Lung (tissue), 16 donors: Measurements from ENCODE around the gene SYCE1L. TPM values are rescaled to one million over a fixed set of nuclear protein-coding genes. Genes with fewer than 3 reads are reported as not detected.
A peak's percentile ranks its signal among the peaks of the same experiment; 100 is the strongest.

Experiments
- ATAC-seq: fragments of 200-7000 bp; cut with Tn5 transposase; one replicate; pipeline ENCODE4 v1.9.1; 2020; ENCODE audit warnings: moderate number of reproducible peaks; ENCODE audit not compliant: insufficient read depth, low FRiP score
- DNase-seq, 3 donors: peaks; one replicate each; pipeline ENCODE4 v3.0.0-alpha.2; 2013 to 2017
- H3K27ac ChIP-seq, 2 donors: one replicate each; pipeline ENCODE4 v1.5.1; 2013; ENCODE audit warnings: mild to moderate bottlenecking in 2 of 2, moderate library complexity in 2 of 2, control low read depth in 1 of 2, inconsistent platforms in 1 of 2, low read depth in 1 of 2, low read length in 1 of 2
- H3K27me3 ChIP-seq, 3 donors: one replicate each; pipeline ENCODE4 v1.5.1; 2013; ENCODE audit warnings: low read length in 2 of 3; ENCODE audit not compliant: control insufficient read depth in 3 of 3, insufficient read depth in 3 of 3
- H3K36me3 ChIP-seq, 4 donors: one replicate each; pipeline ENCODE4 v1.5.1; 2013; ENCODE audit warnings: low read length in 4 of 4, mild to moderate bottlenecking in 1 of 4, moderate library complexity in 1 of 4; ENCODE audit not compliant: control insufficient read depth in 4 of 4, insufficient read depth in 4 of 4
- H3K4me1 ChIP-seq, 5 donors: one replicate each; pipeline ENCODE4 v1.5.1; 2013; ENCODE audit warnings: low read length in 5 of 5, mild to moderate bottlenecking in 2 of 5, moderate library complexity in 1 of 5; ENCODE audit not compliant: control insufficient read depth in 5 of 5, insufficient read depth in 5 of 5
- H3K4me3 ChIP-seq: one replicate; pipeline ENCODE4 v1.5.1; 2013; ENCODE audit warnings: mild to moderate bottlenecking, control low read depth, moderate library complexity
- H3K9ac ChIP-seq, 2 donors: one replicate each; pipeline ENCODE4 v1.5.1; 2013; ENCODE audit warnings: low read length in 2 of 2, control low read depth in 1 of 2; ENCODE audit not compliant: insufficient read depth in 1 of 2
- H3K9me3 ChIP-seq, 4 donors: one replicate each; pipeline ENCODE4 v1.5.1; 2013; ENCODE audit warnings: low read length in 3 of 4, mild to moderate bottlenecking in 1 of 4, moderate library complexity in 1 of 4; ENCODE audit not compliant: control insufficient read depth in 4 of 4, insufficient read depth in 3 of 4
- whole genome bisulfite sequencing, 2 donors: extraction: QIAGEN DNeasy Blood & Tissue Kit; methylation state at CpG; one replicate each; pipeline ENCODE4 v1.1.7; 2013; 5-methylcytosine and 5-hydroxymethylcytosine counted together
- long read RNA-seq, 5 donors: transcript quantifications; one replicate each; lab custom pipeline, GENCODE V29; 2026
- polyA plus RNA-seq, 2 donors: library from polyadenylated mRNA; stranded (reverse); fragments of 200-250 nt; gene quantifications; one replicate each; pipeline ENCODE4 v1.2.1, GENCODE V29; 2013
- total RNA-seq, 2 donors: library from RNA; depleted of rRNA in 1 of 2; stranded (reverse); fragments of >200 nt in 1 of 2; gene quantifications; one replicate each; pipeline ENCODE4 v1.2.1, GENCODE V29; 2014 to 2021
- TF ChIP-seq, protein P1 (sequence below): IDR thresholded peaks from 2 replicates; pipeline ENCODE4 v1.5.1; 2012; ENCODE audit warnings: mild to moderate bottlenecking; ENCODE audit errors: control extremely low read depth, extremely low read depth
- donor health status: control.
- donor health status: control.
- donor health status: Bipolar disorder and iron deficiency.
- donor health status: healthy.
- donor health status: DM: yes; HTN: yes; CAD: no.

SYCE1L gene, protein sequence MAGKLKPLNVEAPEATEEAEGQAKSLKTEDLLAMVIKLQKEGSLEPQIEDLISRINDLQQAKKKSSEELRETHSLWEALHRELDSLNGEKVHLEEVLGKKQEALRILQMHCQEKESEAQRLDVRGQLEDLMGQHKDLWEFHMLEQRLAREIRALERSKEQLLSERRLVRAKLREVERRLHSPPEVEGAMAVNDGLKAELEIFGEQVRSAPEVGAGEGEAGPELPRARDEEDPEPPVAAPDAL
- 1 to 10 TPM in 1 of 2 donors, not detected in 1; 6.9 TPM for total RNA-seq
- polyA plus RNA-seq, result 1 to 10 TPM; 1.4 to 4.0 TPM
- long read RNA-seq, donor 1, partial matches to known transcripts, result 7 of 10 reads
- long read RNA-seq, donor 1, other reads (novel, unspliced or antisense), result 0 of 10 reads
- long read RNA-seq, donor 2, result 0 reads
- long read RNA-seq, donor 3, partial matches to known transcripts, result 0 of 1 reads
- long read RNA-seq, donor 3, other reads (novel, unspliced or antisense), result 0 of 1 reads
- long read RNA-seq, donor 4, result 0 reads
- long read RNA-seq, donor 5, partial matches to known transcripts, result 0 of 1 reads
- long read RNA-seq, donor 5, other reads (novel, unspliced or antisense), result 0 of 1 reads

DNA sequence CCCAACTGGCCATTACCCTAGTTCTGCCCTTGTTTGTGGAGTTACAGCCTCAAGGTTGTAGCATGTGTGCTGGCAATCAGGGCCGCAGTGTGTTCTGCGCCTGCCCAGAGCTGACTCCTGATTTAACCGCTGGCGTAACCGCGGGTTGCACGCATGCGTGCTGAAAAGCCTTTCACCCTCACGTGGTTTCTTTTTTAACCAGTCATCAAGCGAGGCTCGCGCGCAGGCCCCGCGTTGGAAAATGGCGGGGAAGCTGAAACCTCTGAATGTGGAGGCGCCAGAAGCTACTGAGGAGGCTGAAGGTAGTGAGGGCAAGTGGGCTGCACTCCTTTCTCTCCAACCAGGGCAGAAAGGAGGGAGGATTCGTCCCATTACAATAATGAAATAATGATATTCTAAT, at the start of gene SYCE1L:
TSS of gene SYCE1L (plus strand) at position 198 of the 400 bp plus-strand sequence. CDS start at position 242, 44 bp downstream.
- Histone ChIP-seq H3K4me3 (no peak within 1 kb of the TSS), H3K4me1 (no peaks in the 10 kb centered on the region), H3K9me3 (no peaks in the 10 kb centered on the region), H3K27ac (no peak within 1 kb of the TSS), H3K27me3 (no peaks in the 10 kb centered on the region), H3K9ac (no peak within 1 kb of the TSS), H3K36me3 (peaks cover 9 to 44% (median 17%) of the 10 kb centered on the region in 4 donors)
- TF ChIP-seq, protein P1, sequence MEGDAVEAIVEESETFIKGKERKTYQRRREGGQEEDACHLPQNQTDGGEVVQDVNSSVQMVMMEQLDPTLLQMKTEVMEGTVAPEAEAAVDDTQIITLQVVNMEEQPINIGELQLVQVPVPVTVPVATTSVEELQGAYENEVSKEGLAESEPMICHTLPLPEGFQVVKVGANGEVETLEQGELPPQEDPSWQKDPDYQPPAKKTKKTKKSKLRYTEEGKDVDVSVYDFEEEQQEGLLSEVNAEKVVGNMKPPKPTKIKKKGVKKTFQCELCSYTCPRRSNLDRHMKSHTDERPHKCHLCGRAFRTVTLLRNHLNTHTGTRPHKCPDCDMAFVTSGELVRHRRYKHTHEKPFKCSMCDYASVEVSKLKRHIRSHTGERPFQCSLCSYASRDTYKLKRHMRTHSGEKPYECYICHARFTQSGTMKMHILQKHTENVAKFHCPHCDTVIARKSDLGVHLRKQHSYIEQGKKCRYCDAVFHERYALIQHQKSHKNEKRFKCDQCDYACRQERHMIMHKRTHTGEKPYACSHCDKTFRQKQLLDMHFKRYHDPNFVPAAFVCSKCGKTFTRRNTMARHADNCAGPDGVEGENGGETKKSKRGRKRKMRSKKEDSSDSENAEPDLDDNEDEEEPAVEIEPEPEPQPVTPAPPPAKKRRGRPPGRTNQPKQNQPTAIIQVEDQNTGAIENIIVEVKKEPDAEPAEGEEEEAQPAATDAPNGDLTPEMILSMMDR, result no peak
- DNase-seq (no peak), ATAC-seq (no peak)
- 92 to 96% methylated on average over 18 of the region's 18 CpGs for WGBS, 2 donors

DNA sequence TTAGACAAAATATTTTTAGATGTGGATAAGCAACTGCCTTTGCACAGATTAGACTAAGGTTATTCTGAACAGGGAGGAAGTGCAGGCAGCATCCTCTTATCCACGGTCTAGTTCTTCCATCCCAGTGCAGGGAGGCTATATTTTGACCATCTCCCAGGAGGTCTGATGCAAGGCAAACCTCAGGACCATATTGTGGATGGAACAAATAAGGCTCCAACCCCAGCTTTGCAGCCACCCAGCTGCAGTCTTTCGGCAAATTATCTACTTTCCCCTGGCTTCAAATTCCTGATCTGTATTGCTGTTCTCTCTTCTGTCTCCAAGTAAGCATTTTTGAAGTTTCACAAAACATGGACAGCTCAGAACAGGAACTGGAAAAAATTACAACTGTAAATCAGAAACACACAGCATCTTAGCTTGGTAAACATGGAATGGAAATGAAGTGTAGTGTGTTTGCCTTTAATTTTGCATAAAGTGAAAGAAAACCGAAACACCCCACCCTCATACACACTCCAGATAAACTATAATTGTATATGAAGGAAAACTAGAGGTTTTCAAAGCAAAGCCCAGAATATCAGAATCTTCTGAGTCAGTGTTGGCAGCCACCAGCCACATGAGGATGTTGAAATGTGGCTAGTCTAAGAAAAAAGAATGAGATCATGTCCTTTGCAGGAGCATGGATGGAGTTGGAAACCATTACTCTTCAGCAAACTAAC, 41.7 kb upstream of the SYCE1L start:
- peak in 1 of 3 donors; percentile 19 for DNase-seq
- 44 to 47% methylated on average over 3 of the region's 3 CpGs for WGBS, 2 donors
- Histone ChIP-seq H3K4me1 (peaks cover 0 to 2% (median 0%) of the 10 kb centered on the region in 5 donors), H3K27me3 (no peaks in the 10 kb centered on the region), H3K36me3 (no peaks in the 10 kb centered on the region), H3K27ac (no peak overlapping the region), H3K4me3 (no peak overlapping the region), H3K9me3 (no peaks in the 10 kb centered on the region), H3K9ac (no peak overlapping the region)
- TF ChIP-seq, protein P1, result no peak
- ATAC-seq, result no peak

DNA sequence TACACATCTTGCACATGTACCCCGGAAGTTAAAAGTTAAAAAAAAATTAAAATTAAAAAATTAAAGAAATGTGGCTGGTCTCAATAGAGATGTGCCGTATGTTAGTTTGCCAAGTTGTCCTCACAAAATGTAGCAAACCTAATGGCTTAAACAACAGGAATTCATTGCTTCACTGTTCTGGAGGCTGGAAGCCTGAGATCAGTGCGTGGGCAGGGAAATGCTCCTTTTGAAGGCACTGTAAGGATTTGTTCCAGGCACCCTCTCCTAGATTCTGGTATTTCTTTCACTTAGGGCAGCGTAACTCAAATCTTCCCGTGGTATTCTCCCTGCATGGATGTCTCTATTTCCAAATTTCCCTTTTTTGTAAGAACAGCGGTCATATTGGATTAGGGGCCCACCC, 40.9 kb upstream of the SYCE1L start:
- 92 to 95% methylated on average over 6 of the region's 6 CpGs for WGBS, 2 donors
- Histone ChIP-seq H3K36me3 (no peaks in the 10 kb centered on the region), H3K4me3 (no peak overlapping the region), H3K9me3 (no peaks in the 10 kb centered on the region), H3K9ac (no peak overlapping the region), H3K27ac (no peak overlapping the region), H3K4me1 (peaks cover 0 to 2% (median 0%) of the 10 kb centered on the region in 5 donors), H3K27me3 (no peaks in the 10 kb centered on the region)
- ATAC-seq, result no peak
- TF ChIP-seq, protein P1, result no peak
- no peak for DNase-seq
